GF-D8 (cell line): Measurements from ENCODE around the gene FAM120B.

Experiments used
- DNase-seq: peaks from one replicate; lab custom pipeline; 2025; lab: John Stamatoyannopoulos, UW

The FAM120B gene

DNA sequence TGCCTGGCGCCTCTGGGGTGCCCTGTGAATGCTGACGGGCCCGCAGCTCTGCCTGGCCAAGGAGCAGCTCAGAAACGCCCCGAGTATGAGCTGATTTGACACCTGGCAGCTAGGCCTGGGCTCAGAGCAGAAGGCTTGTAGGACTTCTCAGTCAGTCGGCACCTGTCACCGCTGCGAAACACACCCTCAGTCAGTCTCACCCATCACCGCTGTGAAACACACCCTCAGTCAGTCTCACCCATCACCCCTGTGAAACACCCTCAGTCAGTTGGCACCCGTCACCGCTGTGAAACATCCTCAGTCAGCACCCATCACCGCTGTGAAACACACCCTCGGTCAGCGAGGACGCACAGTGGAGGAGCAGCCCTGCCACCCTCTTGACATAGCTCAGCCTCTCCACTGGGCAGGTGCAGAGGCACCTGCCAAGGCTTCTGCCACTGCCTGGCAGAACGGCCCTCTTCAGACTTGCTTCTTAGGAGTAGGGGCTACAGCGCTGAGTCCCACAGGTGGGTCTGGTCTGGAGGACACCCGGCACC, 137.6 kb downstream of the FAM120B start:
- no peak for DNase-seq

DNA sequence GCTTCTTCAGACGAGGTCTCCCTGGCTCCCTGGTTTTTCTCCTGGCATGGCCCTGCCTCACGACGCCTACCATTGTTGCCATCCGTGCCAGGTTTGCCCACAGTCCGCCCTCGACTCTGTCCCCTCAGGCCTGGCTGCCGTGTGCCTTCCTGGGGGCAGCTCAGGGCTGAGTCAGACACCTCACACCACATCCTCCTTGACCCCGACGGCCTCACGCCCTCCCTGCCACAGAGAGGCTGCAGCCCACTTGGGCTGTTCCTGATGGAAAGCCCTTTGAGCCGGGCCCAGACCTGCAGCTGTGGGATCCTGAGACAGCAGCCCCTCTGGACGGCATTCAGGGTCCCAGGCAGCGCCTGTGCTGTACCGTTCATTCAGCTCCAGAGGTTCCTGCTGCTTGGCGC, 138.3 kb downstream of the FAM120B start:
- no peak for DNase-seq

DNA sequence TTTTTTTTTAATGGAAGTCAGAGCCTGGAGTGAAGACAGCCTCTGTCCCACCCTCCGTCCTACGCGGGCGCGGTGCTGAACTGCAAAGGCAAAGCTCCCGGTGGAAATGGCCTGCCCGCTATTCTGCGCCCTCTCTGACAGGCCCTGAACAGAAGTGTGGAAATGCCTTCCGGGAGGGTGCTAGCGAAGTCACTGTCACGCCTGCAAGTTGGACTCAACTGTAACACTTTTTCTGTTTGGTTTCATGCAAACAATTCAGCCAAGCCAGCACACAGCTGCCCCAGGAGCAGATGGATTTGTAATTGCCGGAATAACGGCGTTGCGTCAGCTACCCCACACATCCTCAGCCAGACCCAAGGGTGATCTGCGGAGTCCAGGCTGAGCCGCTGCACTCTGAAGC, 138.9 kb downstream of the FAM120B start:
- no peak for DNase-seq

DNA sequence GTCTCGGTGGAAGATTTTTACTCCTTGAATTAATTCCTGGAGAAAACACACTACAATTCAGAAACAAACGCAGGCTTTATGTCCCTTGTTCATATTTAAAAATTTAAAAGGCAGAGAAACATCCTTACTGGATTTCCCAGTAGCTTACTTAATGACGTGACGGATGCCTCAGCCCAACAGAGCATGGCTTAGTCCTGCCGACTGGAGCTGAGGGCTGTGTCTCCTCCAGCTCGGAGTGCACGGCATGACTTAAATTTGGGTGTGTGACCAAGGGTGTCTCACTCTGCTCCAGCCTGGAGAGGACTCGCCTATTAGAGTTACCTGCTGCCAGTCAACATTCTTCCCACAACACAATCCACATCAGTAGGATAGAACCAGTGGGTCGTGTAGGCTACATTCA, 139.4 kb downstream of the FAM120B start:
- no peak for DNase-seq

DNA sequence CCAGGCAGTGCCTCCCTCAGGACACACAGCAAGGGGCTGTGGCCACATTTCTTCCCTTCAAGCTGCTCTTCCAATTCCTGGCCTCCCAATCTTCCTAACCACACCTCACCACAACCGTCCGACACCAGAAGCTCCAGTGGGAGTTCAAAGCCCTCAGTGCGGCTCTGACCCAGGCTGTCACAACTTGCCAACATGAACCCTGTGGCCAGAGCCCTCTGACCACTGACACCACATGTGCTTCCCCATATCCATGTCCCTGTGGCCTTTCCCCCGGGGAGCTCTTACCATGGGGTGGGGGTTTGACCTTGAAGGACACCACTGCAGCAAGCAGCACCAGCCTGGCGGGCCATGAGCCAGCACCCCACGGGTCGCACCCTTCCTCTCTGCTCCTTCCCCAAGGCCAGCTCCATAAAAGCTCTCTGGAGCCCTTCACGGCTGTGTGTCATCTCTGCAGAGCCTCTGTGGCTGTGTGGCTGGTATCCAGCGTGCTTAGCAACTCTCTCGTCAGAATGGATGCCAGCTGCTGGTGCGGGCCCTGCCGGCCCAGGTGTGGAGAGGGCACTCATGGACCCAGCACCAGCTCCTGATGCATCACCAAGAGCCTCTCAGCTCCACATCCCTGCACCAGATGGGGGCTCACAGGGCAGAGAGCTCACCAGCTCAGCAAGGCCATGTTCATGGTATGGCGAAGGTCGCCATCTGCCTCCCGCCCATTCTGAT, 140.4 kb downstream of the FAM120B start:
- no peak for DNase-seq

DNA sequence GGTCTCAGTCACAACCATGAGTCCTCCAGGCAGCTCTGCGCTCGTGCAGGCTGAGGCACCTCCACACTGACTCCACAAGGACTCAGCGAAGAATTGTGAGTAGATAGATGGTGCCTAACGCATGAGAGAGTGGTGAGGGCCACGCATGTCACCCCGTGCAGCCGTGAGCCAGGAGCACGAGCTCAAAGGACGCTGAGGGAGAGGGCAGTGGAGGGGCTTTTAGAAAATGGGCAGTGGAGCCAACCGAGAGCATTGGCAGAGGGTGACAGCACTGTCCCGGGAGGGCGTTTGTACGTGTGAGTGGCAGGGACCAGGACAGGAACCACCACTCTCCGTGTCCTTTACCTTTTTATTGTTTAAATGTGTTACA, 141.0 kb downstream of the FAM120B start:
- DNase-seq = no peak

DNA sequence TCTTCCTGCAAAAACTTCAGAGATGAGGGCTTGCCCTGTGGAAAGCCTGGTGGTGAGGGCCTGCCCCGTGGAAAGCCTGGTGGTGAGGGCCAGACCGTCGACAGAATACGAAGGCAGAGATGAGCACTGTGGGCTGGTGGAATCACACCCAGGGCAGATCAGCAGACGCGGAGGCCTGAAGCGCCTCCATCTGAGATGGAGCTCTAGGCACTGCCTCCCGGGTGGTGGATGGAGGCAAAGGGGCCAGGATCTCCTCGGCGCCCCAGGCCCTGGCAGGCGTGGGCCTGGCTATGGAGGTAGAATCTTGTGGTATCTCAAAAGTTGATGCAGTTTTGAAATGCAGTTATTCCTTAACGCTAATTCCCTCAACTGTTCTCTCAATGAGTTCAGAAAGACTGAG, 141.8 kb downstream of the FAM120B start:
- no peak for DNase-seq

DNA sequence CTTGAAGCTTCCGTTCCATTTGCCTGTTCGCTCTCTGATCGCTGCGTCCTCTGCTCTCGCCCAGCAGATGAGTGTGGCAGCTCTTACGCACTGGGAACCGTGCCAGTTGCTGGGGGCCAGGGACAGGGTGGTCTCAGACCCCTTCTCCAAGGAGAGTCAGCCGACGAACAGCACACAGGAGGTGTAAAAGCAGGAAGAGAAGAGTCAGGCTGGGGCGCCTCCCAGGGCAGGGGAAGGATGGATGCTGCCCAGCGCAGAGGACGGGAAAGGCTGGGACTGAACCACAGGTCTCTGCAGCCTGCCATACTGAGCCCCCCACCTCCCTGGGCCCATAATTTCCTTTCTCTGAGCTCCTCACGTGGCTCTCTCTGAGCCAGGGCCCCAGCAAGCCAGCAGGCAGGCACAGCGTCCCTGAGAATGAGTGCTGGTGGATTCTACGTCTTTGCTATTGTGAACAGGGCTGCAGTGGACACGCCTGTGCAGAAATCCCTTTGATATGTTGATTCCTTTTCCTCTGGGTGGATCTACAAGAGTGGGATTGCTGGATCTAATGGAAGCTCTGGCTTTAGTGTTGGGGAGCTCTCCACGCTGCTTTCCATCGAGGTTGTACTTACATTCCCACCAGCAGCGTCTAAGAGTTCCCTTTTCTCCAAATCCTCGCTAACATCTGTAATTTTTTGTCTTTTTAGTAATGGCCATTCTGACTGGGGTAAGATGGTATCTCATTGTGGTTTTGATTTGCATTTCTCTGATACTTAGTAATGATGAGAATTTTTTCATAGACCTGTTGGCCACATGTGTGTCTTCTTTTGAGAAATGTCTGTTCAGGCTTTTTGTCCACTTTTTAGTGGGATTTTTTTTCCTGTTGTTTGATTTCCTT, 142.4 kb downstream of the FAM120B start:
- DNase-seq = no peak

DNA sequence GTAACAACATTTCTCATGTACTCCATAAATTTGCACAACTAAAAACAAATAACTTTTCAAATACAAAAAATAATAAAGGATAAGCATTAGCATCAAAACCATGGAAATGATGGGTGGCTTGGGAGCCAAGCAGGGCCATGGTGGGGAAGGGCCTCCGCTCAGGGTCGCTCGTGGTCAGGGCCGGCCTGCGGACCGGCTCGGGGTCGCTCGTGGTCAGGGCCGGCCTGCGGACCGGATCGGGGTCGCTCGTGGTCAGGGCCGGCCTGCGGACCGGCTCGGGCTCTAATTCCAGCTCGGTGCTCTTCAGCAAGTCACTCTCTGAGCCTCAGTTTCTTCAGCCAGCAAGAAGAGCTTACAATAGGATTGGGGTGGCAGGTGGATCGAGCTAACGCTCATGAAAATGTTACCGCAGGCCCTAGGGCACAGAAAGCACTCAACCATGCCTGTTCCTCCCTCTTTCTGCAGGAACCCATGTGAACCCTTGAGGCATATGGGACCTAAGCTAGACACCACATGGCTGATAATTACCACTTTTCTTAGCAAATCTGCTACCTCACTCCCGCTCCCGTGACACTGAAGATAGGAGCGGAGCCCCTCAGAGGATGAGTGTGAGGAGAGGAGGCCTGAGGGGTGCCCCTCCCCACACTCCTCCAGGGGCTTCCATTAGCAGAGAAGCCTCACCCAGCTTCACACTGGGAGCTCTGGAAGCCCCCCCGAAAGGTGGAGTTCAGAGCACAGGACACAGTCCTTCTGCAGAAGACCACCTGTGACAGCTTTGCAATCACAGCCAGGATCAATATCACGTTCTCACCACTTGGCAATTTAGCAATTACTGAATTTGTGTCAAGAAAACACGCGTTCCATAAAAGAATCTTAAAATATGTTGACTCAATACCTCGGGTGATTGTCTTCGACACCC, 143.5 kb downstream of the FAM120B start:
- no peak for DNase-seq

DNA sequence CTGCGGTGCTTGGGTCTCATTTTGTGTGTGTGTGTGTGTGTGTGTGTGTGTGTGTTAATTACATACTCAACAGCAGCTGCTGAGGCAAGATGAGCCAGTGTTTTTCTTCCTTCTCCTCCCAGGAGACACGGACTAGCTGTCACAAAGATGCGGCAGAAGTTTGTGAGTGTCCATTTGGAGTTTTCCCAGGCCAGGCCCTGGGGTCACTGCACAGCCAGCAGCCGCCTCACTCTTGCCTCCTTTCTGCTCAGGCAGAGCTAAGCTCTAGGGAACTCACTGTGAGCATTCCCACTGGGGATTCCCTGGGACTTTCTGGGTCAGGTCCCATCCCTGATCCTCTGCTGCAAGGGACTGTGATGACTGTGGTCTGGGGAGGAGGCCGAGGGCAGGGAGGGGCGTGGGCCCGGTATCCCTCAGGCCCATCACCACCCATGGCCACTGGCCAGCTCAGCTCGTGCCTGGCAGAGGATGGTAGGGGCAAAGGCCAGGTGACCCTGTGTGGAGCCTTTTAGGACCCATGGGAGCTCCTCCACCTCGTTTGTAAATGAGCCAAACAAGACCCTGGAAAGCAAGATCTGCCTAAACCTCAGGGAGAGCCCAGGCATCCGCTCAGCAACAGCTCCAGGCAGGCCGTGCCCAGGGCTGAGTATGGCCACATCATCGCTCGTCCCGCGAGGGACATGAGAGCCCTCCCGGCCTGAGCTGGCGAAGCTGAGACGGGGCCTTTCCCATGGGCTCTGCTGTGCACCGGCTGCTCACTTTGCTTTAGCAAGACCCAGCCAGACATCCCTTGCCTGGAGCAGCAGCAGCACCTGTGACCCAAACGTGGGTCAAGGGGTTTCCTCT, 144.6 kb downstream of the FAM120B start:
- no peak for DNase-seq

DNA sequence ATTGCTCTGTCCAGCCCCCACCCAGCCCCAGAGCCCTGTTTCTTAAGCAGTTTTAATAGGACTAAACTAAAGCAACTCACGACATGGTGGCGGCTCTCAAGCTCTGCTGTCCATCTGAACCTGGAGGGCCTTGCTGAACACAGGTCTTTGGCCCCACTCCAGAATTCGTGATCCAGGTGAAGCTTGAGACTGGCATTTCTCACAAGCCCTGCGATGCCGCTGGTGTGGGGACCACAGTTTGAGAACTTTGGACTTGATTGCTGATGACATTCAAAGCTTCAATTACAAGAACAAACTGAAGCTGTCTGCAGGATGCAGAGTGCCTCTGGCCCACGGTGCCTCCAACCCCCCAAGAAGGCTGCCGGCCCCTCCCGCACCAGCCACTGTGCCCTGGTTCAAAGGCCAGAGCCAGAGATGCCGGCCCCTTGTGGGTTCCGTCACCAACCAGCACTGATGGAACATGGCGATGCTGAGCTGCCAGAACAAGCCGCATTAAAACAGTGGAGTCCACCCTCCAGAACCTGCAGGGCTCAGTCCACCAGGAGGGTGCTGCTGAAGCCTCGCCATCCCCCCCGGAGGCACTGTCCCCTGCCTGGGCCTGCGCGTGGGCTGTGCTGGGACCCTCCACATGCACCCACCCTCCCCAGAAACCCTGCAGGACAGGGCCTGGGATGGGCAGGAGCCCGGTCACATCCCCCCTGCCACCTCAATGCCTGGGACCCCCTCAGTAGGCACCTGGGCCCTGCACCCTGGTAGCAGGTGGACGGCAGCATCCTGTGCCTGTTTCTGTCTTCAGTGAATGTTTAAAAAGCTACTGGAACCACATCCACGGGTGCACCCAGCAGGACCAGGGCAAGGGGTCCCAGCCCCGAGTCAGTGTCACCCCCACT, 145.4 kb downstream of the FAM120B start:
- no peak for DNase-seq

DNA sequence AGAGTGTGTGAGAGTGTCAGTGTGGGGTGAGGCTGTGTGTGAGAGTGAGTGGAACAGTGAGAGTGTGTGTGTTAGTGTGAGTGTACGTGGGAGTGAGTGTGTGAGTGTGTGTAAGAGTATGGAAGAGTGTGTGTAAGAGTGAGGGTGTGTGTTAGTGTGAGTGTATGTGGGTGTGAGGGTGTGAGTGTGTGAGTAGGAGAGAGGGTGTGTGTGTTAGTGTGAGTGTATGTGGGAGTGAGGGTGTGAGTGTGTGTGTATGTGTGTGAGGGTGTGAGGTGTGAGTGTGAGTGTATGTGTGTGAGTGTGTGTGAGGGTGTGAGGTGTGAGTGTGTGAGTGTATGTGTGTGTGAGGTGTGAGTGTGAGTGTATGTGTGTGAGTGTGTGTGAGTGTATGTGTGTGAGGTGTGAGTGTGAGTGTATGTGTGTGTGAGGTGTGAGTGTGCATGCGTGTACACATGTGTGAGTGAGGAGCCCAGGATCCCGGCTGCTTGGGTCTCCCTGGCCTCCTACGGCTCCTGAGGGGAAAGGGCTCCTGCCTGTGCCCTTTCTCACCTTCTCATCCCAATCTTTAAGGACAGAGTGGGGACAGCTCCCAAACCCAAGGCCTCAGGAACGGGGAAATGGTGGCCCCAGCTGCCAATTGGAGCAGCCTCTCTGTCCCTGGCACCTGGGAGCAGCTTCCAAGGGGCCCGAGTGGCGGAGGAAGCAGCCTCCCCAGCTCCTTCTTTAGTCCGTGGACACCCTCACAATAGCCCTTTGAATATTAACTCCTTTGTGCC, 146.4 kb downstream of the FAM120B start:
- no peak for DNase-seq

DNA sequence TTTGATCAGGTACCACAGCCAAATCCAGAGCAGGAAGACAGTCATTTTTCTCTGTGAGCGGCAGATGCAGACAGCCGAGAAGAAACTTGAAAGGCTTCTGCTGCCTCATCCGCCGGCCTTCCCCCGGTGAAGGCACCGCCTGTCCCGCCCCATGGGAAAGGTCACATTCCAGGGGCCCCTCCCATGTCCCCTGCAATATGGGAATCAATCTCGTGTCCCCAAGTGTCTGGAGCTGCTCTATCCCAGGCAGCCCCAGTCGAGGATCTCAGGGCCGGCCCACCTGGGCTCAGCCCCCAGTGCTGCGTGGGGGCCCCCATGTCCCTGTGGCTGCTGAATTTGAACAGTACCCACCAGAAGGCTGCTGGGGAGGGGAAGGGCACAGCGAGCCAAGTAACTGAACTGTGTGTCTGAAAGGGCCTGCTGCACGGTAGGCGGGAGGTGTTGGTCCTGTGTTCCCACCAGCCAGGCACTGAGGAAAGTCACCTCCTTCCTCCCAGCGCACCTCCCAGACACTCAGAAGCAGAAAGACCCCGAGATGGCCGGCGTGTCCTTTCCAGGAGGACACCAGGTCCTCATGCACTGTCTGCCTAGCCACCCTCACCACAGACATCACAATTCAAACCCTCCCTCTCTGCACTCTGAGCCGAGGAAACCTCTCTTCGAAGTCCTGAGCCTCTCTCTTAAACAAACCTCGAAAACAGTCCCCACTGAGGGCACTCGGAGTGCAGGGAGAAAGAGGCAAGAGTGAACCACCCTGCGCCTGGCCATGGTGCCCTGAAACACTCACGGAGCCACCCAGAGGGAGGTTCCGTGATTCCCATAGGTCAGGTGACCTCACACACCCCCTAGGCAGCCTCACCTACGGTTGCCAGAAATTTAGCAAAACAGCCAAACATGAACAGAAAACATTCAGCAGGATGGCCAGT, 147.3 kb downstream of the FAM120B start:
- DNase-seq = no peak

DNA sequence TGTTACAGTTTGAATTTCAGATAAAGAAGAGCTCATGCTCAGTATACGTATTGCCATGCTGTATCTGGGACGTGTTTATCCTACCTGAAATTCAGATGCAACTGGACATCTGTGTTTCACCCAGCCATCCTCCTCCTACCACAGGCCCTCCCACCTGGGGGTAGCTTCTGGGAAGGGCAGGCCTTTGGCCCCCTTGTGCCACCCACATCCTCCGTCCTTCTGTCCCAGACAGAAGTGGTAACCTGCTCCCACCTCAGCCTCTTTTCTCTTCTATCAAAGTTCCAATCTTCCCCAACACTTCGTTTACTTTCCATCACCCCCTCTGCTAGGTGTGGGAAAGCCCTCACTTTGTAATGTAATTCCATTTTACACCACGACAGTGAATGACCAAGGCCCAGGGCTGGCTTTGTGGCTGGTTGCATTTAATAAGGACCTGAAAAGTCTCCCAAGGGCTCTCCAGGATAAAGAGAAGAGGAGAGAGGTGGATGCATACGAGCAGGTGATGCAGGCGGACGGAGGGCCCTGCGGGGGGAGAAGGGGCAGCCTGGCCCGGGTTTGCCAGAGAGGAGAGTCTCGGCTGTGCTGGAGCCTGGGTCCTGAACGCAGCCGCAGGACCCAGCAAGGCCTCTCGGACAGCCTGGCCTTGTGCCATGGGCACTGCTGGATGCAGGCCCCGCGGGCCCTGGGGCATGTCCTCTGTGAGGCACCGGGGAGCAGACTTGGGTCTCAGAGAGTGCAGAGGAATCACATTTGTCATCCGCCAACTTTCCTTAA, 148.1 kb downstream of the FAM120B start:
- DNase-seq = no peak

DNA sequence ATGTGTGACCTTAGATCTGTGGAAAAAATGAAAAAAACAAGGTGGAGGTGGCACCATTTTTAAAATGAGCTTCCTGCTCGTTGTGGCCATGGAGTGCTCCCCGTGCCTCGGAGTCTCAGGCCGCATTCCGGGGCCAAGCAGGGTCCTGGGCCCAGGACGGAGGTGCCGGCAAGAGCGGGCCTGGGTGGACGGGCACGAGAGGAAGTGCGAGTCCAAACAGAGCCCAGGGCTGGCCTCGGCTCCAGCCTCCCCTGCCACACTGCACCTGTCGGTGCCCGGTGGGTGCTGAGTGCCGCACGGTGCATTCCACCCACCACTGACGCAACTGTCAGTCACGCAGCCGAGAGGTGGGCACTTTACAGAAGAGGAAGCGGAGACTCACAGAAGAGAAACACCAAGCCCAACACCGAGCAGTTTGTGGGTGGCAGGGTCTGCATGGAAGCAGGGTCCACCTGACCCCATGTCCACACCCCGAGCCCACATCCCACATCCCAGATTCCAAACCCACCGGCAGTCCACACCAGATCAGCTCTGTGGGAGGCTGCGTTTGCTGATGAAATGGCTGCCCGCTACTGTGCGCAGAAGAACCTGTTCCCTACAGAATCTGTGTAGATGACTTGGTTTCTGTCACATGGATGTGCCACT, 148.9 kb downstream of the FAM120B start:
- no peak for DNase-seq

DNA sequence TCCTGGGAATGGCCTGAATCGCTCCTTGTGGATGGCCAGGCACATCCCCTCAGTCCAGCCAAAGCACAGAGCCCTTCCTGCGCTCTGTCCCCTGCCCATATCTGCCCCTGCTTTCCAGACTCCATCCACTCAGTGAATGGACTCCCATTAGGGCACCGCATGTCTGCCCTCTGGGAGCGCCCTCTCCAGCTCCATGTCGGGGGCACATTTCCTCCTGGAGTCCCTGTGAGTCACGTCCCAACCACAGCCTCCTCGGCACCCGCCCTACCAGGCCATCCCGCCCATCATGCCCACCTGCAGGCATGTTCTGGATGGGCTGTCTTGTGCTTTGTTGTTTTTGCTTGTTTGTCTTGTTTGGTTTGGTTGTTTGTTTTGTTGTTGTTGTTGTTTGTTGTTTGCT, 149.8 kb downstream of the FAM120B start:
- no peak for DNase-seq
